Stimulated activated CD4-positive, alpha-beta T cell treated with anti-CD3 and anti-CD28 coated beads, TNF-alpha, amount 100 ng/mL, for 24 hours (primary cell): ENCODE data around the gene SPPL3.
A peak's percentile ranks its signal among the peaks of the same experiment; 100 is the strongest.
"Not testable (repeated sequence)": the region's sequence is repeated elsewhere in the genome, so short reads cannot be mapped to it uniquely, and the experiment has no call there.

ENCODE experiments used
- DNase-seq, 3 experiments: peaks; one replicate each; pipeline ENCODE4 v3.0.0-alpha.2; 2020; ENCODE audit warnings: low read depth in 3 of 3

Gene SPPL3

DNA sequence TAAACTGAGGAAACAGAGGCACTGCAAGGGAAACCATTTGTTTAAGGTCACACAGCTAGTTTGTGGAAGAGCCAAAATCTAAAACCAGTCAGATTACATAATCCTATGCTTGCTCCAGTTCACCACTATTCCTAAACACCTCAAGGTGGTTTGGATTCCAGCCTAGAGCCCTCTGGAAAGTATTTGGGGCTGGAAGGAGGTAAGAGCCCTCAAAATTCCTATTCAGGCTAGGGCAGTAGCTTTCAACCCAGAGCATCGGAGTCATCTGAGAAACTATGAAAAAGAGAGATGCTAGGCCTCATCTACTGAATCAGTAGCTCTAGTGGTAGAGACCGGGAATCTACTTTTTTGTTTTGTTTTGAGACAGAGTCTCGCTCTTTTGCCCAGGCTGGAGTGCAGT is 16.0 kb upstream of the SPPL3 start:
- no peak for DNase-seq

DNA sequence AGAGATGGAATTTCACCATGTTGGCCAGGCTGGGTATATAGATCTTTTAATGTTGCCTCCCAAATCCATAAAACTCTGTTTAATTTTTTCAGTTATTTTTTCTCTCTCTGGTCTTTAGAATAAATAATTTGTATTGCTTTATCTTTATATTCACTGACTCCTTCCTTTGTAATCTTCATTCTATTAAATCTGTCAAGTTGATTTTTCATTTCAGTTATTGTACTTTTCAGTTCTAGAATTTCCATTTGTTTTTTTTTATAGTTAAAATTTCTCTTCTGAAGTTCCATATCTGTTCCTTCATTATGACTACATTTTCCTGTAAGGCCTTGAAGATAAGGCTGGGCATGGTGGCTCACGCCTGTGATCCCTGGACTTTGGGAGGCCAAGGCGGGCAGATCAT is 13.6 kb upstream of the SPPL3 start:
- DNase-seq: no peak

- no peak for DNase-seq
These were observed 12.4 kb upstream of the SPPL3 start for GRCh38 chr12:120916561-120916960.

- no peak for DNase-seq
These were observed 10.6 kb upstream of the SPPL3 start for GRCh38 chr12:120914794-120915193.

GRCh38 chr12:120909633-120910298 is 5.6 kb upstream of the SPPL3 start:
- no peak for DNase-seq

GRCh38 chr12:120905856-120906384 is 1.8 kb upstream of the SPPL3 start:
- DNase-seq: no peak

GRCh38 chr12:120903412-120904196 is 554 bp downstream of the SPPL3 start:
- DNase-seq: peak; percentile 28 to 71 (median 45)

DNA sequence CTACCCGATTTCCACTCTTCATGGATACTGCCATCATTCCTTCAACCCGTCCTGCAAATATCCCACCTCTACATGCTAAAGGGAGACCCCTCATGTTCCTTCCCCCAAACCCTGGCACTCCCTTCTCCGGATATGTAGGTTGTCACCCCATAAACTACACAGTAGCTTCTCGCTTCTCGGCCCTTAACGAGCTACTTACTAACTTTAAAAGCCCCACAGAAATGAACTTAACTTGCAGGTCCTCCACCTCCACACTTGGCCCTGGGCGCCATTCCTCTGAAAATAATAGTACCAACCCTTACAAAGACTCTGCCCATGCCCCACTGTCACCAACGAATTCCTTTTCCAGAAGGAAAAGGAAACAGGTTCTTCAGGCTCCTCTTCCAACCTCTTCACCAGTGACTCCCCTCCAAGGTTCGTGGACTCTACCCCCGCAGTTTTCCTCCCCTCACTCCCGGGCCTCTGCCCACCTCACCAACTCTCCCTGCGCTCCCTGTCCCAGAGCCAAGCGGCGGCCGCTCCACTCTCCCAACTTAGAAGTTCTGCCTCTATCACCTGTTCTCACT is 1.2 kb downstream of the SPPL3 start:
- DNase-seq: no peak

DNA sequence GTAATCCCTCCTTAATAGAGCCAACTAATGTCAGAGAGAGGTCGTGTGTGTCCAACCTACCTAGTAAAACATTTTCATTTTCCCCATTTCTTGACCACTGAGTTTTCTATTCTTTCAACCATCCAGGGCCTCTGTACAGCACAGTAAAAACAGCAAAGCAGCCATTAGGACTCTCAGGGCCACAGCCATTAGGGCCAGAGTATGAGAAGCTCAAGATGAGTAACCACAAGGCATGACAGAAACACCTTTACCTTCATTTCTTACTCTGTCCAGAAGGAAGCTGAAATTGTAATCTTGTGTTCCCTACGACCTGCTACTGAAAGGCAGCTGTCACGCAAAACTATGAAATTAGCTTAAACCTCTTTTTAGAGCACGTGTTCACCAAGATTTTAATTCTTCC is 2.3 kb downstream of the SPPL3 start:
- DNase-seq: no peak

DNA sequence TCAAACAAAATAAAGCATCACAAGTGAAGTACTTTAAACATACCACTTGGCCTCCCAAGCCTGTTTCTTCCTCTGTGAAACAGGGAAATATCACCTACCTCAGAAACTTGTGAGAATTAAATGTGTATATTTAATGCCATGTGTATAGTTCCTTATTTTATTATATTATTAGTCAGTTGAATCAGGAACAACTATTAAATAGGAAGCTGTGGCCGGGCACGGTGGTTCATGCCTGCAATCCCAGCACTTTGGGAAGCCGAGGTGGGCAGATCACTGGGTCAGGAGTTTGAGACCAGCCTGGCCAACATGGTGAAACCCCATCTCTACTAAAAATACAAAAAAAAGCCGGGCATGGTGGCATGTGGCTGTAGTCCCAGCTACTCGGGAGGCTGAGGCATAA is 3.1 kb downstream of the SPPL3 start:
- not testable (repeated sequence) for DNase-seq

DNA sequence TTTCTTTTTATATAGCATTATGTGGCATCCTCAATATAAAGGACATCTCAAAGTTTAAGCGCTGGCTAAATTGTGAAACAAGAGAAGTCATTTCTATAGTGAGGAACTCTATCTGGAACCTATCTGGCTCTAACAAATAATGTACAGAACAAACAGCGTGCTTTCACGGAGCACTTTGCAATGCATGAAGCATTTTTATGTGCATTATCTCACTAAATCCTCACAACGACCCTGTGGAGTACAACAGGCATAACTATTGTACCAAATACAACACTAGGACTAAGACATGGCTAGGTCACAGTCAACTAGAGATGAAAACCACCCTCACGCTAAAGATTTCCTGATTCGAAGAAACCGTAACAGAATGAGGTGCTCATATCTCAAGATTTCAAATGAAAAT is 8.6 kb downstream of the SPPL3 start:
- no peak for DNase-seq

DNA sequence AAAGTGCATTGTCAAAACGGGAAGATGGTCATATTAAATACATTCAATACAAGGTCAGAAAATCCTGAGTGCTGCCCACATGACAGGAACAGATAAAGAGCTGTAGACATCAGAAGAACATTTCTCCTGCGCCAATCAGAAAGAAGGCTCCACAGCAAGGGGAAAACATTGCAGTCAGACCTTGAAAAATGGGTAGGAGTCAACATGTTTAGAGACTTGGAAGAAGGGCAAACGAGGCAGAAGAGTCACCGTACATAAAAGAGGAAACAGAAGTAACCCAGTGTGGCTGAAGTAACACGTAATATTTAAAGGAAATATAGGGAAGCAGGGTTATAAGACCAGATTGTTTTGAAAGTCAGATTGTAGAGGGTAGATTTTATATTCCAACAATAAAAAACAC is 11.9 kb downstream of the SPPL3 start:
- DNase-seq: no peak

GRCh38 chr12:120890963-120891362 is 13.2 kb downstream of the SPPL3 start:
- DNase-seq: no peak

DNA sequence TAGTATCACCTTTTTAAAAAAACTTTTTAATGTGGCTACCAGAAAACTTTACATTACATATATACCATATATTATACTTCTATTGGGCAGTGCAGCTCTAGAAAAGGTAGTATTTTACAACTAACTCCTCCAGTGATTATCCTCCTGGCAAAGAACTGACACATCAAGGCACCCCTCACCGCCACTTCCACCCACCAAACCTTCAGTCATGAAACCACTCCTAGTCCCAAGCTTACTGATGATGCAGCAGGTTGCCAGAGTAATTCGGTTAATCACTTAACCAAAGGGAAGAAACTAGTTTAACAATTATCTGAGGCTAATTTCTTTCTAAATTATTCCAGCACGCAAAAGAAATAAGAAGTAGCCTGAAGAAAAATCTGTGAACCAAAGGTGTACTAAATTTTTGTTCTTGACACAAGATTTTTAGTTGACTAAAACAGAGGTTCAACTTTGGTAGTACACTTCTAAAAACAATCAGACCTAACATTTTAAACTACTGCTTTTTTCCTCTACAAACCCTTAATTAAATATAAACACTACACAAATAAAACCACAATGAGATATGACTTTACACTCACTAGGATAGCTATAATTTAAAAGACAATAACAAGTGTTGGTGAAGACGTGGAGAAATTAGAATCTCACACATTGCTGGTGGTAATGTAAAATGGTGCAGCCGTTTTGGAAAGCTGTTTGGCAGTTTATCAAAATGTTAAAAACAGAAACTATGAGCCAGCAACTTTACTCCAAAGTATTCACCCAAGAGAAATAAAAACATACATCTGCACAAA is 16.7 kb downstream of the SPPL3 start:
- peak in 1 of 3 experiments; percentile 20 for DNase-seq

- DNase-seq: no peak
These were observed 17.7 kb downstream of the SPPL3 start for GRCh38 chr12:120886199-120887018.

DNA sequence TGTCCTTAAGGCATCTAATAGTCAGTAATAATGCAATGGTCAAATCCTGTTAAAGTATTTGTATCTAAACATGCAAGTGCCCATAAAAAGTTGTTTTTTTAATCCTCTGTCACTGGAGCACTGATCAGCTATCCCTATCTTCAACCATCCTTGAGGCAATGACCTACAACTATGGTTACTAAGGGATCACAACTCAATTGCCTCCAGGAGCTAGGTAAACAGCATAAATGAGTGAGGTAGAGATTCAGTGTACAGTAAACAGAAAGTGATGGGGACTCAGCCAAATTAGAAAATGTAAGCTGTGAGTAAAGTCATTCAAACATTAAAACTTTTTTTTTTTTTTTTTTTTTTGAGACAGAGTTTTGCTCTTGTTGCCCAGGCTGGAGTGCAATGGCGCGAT is 18.6 kb downstream of the SPPL3 start:
- no peak for DNase-seq

DNA sequence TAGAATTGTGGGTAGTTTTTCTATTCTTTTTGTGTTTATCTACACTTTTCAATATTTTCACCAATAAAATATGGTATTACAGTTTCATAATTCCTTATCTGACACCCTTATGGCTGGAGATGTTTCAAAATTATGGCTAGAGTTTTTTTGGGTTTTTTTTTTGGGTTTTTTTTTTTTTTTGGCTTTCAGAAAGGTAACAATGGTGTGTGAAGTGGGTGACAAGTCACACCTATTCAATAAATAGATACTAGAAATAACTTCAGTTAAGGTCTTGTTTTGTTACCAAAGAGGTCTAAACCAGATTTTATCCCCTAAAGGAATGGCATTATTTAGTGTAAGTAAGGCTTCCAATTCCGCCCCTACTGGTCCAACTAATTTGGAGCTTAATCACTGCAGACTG is 19.5 kb downstream of the SPPL3 start:
- no peak for DNase-seq

DNA sequence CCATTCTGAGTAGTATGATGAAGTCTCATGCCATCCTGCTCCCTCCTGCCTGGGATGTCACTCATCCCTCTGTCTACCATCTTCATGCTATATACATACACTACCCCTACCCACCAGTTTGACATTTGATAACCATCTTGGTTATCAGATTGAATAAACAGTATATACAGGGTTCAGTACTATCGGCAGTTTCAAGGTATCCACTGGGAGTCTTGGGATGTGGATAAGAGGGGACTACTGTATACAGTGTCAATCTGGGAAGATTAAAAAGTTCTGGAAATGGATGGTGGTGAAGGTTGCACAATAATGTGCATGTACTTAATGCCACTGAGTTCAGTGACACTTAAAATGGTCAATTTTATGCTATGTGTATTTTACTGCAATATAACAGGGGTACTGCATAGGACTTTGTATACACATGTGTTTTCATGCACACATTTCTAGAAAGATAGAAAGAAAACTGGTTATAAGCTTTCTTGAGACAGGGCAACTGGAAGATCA is 22.1 kb downstream of the SPPL3 start:
- DNase-seq: no peak

DNA sequence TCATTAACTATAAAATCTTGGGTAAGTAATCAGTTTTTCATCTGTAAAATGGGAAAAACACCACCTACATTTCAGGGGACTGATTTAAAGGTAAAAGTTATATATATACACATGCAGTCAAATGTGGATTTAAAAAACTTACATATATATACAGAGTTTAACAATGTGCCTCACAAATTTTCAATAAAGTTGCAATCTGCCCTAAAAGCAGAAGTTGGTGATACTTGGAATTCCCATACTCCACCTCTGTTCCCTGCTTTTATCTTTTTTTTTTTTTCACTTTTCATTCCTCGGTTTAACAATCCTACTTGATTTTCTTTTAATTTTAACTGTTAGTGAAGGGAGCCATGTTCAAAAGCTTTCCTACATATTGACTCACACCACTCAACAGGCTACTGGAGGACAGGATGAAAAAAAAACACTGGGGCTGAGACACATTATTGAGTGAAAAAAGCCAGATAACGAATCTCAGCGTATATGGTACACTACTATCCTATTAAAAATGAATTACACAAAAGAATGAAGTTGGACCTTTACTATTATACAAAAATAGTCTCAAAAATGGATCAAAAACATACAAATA is 24.3 kb downstream of the SPPL3 start:
- DNase-seq: no peak

GRCh38 chr12:120879102-120879501 is 25.1 kb downstream of the SPPL3 start:
- no peak for DNase-seq
